Measurements from ENCODE around the gene KANSL1L.

Gene KANSL1L

DNA sequence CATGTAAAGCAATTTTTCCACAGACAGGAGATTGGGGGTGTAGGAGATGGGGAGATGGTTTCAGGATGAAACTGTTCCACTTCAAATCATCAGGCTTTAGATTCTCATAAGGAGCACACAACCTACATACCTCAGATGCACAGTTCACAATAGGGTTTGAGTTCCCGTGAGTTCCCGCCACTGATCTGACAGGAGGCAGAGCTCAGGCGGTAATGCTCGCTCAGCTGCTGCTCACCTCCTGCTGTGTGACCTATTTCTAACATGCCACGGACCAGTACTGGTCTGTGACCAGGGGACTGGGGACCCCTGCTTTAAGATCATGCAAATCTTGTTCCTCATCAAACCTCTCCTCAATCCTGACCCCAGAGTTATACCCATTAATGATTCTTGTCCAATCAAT, 98.7 kb downstream of the KANSL1L start:
- 0 out of 2 replicates have a peak, but pooled peaks cover 2% of the 10 kb centered on the region for H3K4me1 ChIP-seq (ENCODE audit: control insufficient read depth, insufficient read depth, low read length)
- H3K9me3 ChIP-seq (ENCODE audit: control insufficient read depth, insufficient read depth, low read depth, low read length) = no peaks in the 10 kb centered on the region
- no peaks in the 10 kb centered on the region for H3K36me3 ChIP-seq (ENCODE audit: control insufficient read depth, insufficient read depth, low read length)
- H3K9ac ChIP-seq (ENCODE audit: low read length) = no peak overlapping the region
- H3K27me3 ChIP-seq (ENCODE audit: control insufficient read depth, insufficient read depth, low read length) = no peaks in the 10 kb centered on the region
- no peak overlapping the region for H3K4me3 ChIP-seq (ENCODE audit: low read depth, low read length)
- no peak overlapping the region for H3K27ac ChIP-seq (ENCODE audit: low read depth, low read length)

DNA sequence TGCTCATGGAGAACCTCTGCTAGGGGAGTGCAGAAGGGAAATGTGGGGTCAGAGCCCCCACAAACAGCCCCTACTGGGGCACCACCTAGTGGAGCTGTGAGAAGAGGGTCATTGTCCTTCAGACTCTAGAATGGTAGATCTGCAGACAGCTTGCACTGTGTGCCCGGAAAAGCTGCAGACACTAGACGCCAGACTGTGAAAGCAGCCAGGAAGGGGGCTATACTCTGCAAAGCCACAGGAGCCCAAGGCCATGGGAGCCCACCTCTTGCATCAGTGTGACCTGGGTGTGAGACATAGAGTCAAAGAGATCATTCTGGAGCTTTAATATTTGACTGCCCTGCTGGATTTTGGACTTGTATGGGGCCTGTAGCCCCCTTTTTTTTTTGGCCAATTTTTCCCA, 107.9 kb downstream of the KANSL1L start:
- Histone ChIP-seq H3K4me3 (ENCODE audit: low read depth, low read length) (no peak overlapping the region), H3K9ac (ENCODE audit: low read length) (no peak overlapping the region), H3K27ac (ENCODE audit: low read depth, low read length) (no peak overlapping the region), H3K9me3 (ENCODE audit: control insufficient read depth, insufficient read depth, low read depth, low read length) (no peaks in the 10 kb centered on the region), H3K36me3 (ENCODE audit: control insufficient read depth, insufficient read depth, low read length) (no peaks in the 10 kb centered on the region), H3K4me1 (ENCODE audit: control insufficient read depth, insufficient read depth, low read length) (no peaks in the 10 kb centered on the region), H3K27me3 (ENCODE audit: control insufficient read depth, insufficient read depth, low read length) (no peaks in the 10 kb centered on the region)

DNA sequence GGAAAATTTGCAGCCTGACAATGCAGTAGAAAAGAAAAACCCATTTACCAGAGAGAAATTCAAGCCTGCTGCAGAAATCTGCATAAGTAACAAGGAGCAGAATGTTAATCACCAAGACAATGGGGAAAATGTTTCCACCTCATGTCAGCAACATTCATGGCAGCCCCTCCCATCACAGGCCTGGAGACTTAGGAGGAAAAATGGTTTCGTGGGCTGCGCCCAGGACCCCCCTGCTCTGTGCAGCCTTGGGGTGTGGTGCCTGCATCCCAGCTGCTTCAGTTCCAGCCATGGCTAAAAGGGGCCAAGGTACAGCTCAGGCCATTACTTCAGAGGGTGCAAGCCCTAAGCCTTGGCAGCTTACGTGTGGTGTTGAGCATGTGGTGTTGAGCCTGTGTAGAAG, 115.4 kb downstream of the KANSL1L start:
- H3K36me3 ChIP-seq (ENCODE audit: control insufficient read depth, insufficient read depth, low read length) = peaks cover 5% of the 10 kb centered on the region; the same call in 1 of the 2 replicates
- no peaks in the 10 kb centered on the region for H3K27me3 ChIP-seq (ENCODE audit: control insufficient read depth, insufficient read depth, low read length)
- peaks cover 22% of the 10 kb centered on the region for H3K9me3 ChIP-seq (ENCODE audit: control insufficient read depth, insufficient read depth, low read depth, low read length)
- H3K4me3 ChIP-seq (ENCODE audit: low read depth, low read length) = no peak overlapping the region
- H3K9ac ChIP-seq (ENCODE audit: low read length) = no peak overlapping the region
- H3K27ac ChIP-seq (ENCODE audit: low read depth, low read length) = no peak overlapping the region
- no peaks in the 10 kb centered on the region for H3K4me1 ChIP-seq (ENCODE audit: control insufficient read depth, insufficient read depth, low read length)

DNA sequence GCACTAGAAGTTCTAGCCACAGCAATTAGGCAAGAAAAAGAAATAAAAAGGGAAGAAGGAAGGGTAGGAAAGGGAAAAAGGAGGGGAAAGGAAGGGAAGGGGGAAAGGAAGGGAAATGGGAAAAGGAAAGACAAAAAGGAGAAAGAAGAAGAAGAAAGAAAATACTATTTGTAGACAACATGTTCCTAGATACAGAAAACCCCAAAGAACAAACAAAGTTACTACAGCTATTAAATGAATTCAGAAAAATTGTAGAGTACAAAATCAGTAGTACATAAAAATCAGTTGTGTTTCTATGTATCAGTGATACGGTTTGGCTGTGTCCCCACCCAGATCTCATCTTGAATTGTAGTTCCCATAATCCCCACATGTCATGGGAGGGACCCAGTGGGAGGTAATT, 116.5 kb downstream of the KANSL1L start:
- H3K36me3 ChIP-seq (ENCODE audit: control insufficient read depth, insufficient read depth, low read length) = peaks cover 5% of the 10 kb centered on the region; the same call in 1 of the 2 replicates
- H3K9me3 ChIP-seq (ENCODE audit: control insufficient read depth, insufficient read depth, low read depth, low read length) = peaks cover 22% of the 10 kb centered on the region
- no peak overlapping the region for H3K4me3 ChIP-seq (ENCODE audit: low read depth, low read length)
- no peak overlapping the region for H3K9ac ChIP-seq (ENCODE audit: low read length)
- H3K27me3 ChIP-seq (ENCODE audit: control insufficient read depth, insufficient read depth, low read length) = no peaks in the 10 kb centered on the region
- H3K27ac ChIP-seq (ENCODE audit: low read depth, low read length) = no peak overlapping the region
- no peaks in the 10 kb centered on the region for H3K4me1 ChIP-seq (ENCODE audit: control insufficient read depth, insufficient read depth, low read length)

DNA sequence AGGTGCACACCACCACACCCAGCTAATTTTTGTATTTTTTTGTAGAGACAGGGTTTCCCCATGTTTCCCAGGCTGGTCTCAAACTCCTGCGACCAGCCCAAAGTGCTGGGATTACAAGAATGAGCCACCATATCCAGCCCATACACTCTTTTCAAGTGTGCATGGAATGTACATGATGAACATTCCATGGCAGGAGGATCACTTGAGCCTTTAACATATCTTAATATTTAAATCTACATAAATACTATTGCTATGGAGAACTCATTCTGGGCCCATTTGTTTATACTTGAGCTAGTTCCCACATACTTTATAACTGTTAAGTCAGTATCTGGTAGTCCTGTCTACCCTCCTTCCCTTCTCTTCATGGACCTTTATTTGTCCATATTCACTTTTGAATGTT, 120.3 kb downstream of the KANSL1L start:
- no peak overlapping the region for H3K9ac ChIP-seq (ENCODE audit: low read length)
- no peak overlapping the region for H3K27ac ChIP-seq (ENCODE audit: low read depth, low read length)
- no peaks in the 10 kb centered on the region for H3K27me3 ChIP-seq (ENCODE audit: control insufficient read depth, insufficient read depth, low read length)
- H3K9me3 ChIP-seq (ENCODE audit: control insufficient read depth, insufficient read depth, low read depth, low read length) = peaks cover 24% of the 10 kb centered on the region
- no peak overlapping the region for H3K4me3 ChIP-seq (ENCODE audit: low read depth, low read length)
- 0 out of 2 replicates have a peak, but pooled peaks cover 3% of the 10 kb centered on the region for H3K36me3 ChIP-seq (ENCODE audit: control insufficient read depth, insufficient read depth, low read length)
- H3K4me1 ChIP-seq (ENCODE audit: control insufficient read depth, insufficient read depth, low read length) = no peaks in the 10 kb centered on the region

DNA sequence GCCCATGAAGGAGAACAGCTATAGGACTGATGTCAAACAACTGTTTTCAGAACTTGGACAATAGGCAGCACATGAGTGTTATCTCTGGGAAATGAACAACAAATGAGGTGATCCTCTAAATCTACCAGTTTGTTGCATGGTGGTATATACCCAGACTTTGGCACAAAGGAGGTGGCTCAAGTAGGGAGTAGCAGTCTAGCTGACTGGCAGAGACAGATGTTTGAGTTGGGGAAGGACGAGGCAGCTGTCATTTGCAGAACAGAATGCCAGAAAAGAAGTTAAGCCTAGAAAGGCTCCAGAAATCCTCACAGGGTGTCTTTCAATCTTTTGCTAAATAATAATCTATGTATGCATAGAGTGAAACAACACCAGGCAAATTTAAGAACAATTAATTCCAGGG, 121.4 kb downstream of the KANSL1L start:
- Histone ChIP-seq H3K27ac (ENCODE audit: low read depth, low read length) (no peak overlapping the region), H3K4me3 (ENCODE audit: low read depth, low read length) (no peak overlapping the region), H3K36me3 (ENCODE audit: control insufficient read depth, insufficient read depth, low read length) (no peaks in the 10 kb centered on the region)

DNA sequence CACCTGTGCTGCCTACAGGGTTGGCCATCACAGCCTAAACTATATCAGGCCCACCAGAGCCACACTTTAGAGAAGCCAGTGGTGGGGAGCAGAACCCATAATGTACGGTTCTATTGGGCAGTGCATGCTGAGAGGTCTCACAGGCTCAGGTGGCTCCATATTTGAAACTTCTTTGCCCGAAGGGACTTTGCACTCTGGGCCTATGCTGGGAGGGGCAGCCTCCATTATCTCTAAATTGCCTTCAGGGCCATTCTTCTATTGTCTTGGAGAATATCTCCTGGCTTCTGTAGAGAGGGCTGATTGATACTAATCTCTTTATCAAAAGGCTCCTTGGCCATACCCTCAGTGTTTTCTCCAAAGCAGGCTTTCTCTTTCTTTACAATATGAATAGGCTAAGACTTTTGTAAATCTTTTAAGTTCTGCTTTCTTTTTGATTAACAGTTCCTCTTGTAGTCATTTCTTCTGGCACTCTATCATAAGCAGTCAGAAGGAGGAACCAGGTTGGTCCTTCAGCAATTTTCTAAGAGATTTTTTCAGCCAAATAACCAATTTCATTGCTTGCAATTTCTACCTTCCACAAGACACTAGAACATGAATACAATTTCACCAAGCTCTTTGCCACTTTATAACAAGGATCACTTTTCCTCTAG, 124.2 kb downstream of the KANSL1L start:
- Histone ChIP-seq H3K36me3 (ENCODE audit: control insufficient read depth, insufficient read depth, low read length) (no peaks in the 10 kb centered on the region), H3K4me1 (ENCODE audit: control insufficient read depth, insufficient read depth, low read length) (no peaks in the 10 kb centered on the region), H3K27ac (ENCODE audit: low read depth, low read length) (no peak overlapping the region), H3K4me3 (ENCODE audit: low read depth, low read length) (no peak overlapping the region), H3K9me3 (ENCODE audit: control insufficient read depth, insufficient read depth, low read depth, low read length) (peaks cover 11% of the 10 kb centered on the region), H3K9ac (ENCODE audit: low read length) (no peak overlapping the region), H3K27me3 (ENCODE audit: control insufficient read depth, insufficient read depth, low read length) (no peaks in the 10 kb centered on the region)

More for the DNA sequence above, 121.4 kb downstream of the KANSL1L start:
- Histone ChIP-seq H3K4me1 (ENCODE audit: control insufficient read depth, insufficient read depth, low read length) (no peaks in the 10 kb centered on the region), H3K9me3 (ENCODE audit: control insufficient read depth, insufficient read depth, low read depth, low read length) (peaks cover 16% of the 10 kb centered on the region), H3K9ac (ENCODE audit: low read length) (no peak overlapping the region), H3K27me3 (ENCODE audit: control insufficient read depth, insufficient read depth, low read length) (no peaks in the 10 kb centered on the region)

DNA sequence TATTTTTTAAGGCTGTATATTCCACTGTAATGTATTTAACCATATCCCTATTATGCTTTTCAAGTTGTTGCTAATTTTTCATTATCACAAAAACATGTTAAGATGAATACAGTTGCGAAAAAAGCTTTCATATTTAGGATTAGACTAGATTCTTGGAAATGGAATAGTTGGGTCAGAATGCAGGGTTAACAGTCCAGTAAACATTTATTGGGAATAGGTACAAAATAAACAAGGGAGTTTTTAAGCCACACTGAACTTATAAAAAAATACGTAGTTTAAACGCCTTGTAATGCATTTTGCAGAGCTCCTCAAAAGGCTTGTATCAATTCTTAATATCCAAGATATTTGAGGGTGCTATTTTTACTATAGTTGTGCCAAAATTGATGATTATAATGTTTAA, 133.1 kb downstream of the KANSL1L start:
- H3K36me3 ChIP-seq (ENCODE audit: control insufficient read depth, insufficient read depth, low read length) = no peaks in the 10 kb centered on the region
- no peaks in the 10 kb centered on the region for H3K27me3 ChIP-seq (ENCODE audit: control insufficient read depth, insufficient read depth, low read length)
- H3K27ac ChIP-seq (ENCODE audit: low read depth, low read length) = no peak overlapping the region
- no peak overlapping the region for H3K9ac ChIP-seq (ENCODE audit: low read length)
- H3K4me1 ChIP-seq (ENCODE audit: control insufficient read depth, insufficient read depth, low read length) = no peaks in the 10 kb centered on the region
- no peak overlapping the region for H3K4me3 ChIP-seq (ENCODE audit: low read depth, low read length)
- H3K9me3 ChIP-seq (ENCODE audit: control insufficient read depth, insufficient read depth, low read depth, low read length) = no peaks in the 10 kb centered on the region

DNA sequence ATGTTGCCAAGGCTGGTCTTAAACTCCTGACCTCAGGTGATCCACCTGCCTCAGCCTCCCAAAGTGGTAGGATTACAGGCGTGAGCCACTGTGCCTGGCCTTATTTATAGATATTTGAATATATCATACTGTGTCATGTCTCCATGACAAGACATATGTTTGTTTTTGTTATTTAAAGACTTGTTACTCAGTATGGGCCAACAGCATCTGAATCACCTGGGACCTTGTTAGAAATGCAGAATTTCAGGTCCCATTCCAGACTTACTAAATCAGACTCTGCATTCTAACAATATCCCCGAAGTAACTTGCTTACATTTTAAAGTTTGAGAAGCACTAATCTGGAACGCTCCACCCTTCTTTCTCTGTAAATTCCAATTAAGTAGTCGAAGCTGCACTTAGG, 135.5 kb downstream of the KANSL1L start:
- Histone ChIP-seq H3K36me3 (ENCODE audit: control insufficient read depth, insufficient read depth, low read length) (no peaks in the 10 kb centered on the region), H3K27ac (ENCODE audit: low read depth, low read length) (no peak overlapping the region), H3K9me3 (ENCODE audit: control insufficient read depth, insufficient read depth, low read depth, low read length) (no peaks in the 10 kb centered on the region), H3K9ac (ENCODE audit: low read length) (no peak overlapping the region), H3K27me3 (ENCODE audit: control insufficient read depth, insufficient read depth, low read length) (no peaks in the 10 kb centered on the region), H3K4me1 (ENCODE audit: control insufficient read depth, insufficient read depth, low read length) (no peaks in the 10 kb centered on the region), H3K4me3 (ENCODE audit: low read depth, low read length) (no peak overlapping the region)

DNA sequence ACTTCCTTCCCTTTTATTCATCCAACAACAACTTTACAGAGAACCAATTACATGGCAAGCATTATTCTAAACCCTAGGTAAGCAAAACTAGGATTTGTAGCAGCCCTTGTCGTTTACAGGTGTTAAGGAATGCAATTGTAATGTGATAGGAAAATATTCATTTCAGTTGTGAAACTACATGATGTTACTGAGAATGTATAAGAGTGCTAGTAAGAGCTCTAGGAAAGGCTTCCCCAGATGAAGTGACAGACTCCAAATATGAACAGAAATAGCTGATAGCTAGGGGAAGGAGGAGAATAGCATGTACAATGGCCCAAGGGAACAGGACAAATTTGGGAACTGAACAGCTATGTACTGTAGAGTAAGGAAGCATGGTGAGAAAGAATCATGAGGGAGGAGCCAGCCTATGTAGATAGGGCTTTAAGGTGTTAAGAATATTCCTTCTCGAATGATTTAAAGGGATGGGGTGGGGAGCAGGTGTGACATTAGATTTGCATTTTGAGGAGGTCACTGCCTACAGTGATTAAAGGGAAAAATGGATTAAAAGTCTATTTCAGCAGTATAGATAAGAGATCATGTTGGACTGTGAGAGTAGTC, 137.0 kb downstream of the KANSL1L start:
- Histone ChIP-seq H3K9ac (ENCODE audit: low read length) (no peak overlapping the region), H3K36me3 (ENCODE audit: control insufficient read depth, insufficient read depth, low read length) (no peaks in the 10 kb centered on the region)

DNA sequence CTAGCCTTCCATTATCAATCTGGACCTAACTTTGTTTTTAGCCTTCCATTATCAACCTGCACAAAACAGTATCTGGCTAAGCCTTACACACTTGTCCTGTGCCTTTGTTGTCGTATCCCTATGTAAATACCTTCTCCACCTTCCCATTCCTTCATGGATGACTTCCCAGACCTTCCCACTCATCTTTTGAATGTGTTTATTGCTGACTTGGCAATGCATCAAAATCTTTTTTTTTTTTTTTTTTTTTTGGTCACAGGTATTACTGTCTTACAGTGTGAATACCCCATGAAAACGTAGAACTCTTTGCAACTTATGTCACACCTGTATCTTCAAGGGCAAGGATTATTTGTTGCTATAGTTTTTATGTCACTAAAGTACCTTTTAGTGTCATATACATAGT, 143.0 kb downstream of the KANSL1L start:
- H3K4me3 ChIP-seq (ENCODE audit: low read depth, low read length) = no peak overlapping the region
- H3K4me1 ChIP-seq (ENCODE audit: control insufficient read depth, insufficient read depth, low read length) = no peaks in the 10 kb centered on the region
- peaks cover 24% of the 10 kb centered on the region for H3K36me3 ChIP-seq (ENCODE audit: control insufficient read depth, insufficient read depth, low read length)
- no peak overlapping the region for H3K27ac ChIP-seq (ENCODE audit: low read depth, low read length)
- H3K9ac ChIP-seq (ENCODE audit: low read length) = no peak overlapping the region
- H3K9me3 ChIP-seq (ENCODE audit: control insufficient read depth, insufficient read depth, low read depth, low read length) = no peaks in the 10 kb centered on the region
- H3K27me3 ChIP-seq (ENCODE audit: control insufficient read depth, insufficient read depth, low read length) = no peaks in the 10 kb centered on the region

More for the DNA sequence above, 137.0 kb downstream of the KANSL1L start:
- Histone ChIP-seq H3K4me3 (ENCODE audit: low read depth, low read length) (no peak overlapping the region), H3K27me3 (ENCODE audit: control insufficient read depth, insufficient read depth, low read length) (no peaks in the 10 kb centered on the region), H3K4me1 (ENCODE audit: control insufficient read depth, insufficient read depth, low read length) (no peaks in the 10 kb centered on the region), H3K27ac (ENCODE audit: low read depth, low read length) (no peak overlapping the region), H3K9me3 (ENCODE audit: control insufficient read depth, insufficient read depth, low read depth, low read length) (no peaks in the 10 kb centered on the region)
